HL-60/S4 treated with retinoic acid at 250 ng/mL for 4 days and 3 days (cell line): ENCODE results near the gene PAIP2.
"Not testable (repeated sequence)": the region's sequence is repeated elsewhere in the genome, so short reads cannot be mapped to it uniquely, and the experiment has no call there.

Source experiments
- in situ Hi-C: fragments of 300-500 bp; cut with MboI; formaldehyde crosslinking; loops from 2 replicates; pipeline ENCODE4 v1.7.0; 2022; ENCODE audit warnings: low sequenced_read_pairs

Gene PAIP2

GRCh38 chr5:139377226-139377625 lies 35.6 kb downstream of the PAIP2 start:
- in situ Hi-C loops: no loop called here

GRCh38 chr5:139378101-139378825 lies 36.6 kb downstream of the PAIP2 start:
- in situ Hi-C loops: no loop called here

- in situ Hi-C loops: no loop called here
Measured at GRCh38 chr5:139378941-139379361, 37.3 kb downstream of the PAIP2 start.

GRCh38 chr5:139379626-139380449 lies 38.2 kb downstream of the PAIP2 start:
- in situ Hi-C loops: no loop called here

- in situ Hi-C loops: no loop called here
Measured at GRCh38 chr5:139381837-139382761, 40.4 kb downstream of the PAIP2 start.

- in situ Hi-C loops: no loop called here
Measured at GRCh38 chr5:139382807-139383206, 41.2 kb downstream of the PAIP2 start.

- in situ Hi-C loops: no loop called here
Measured at GRCh38 chr5:139383275-139383992, 41.8 kb downstream of the PAIP2 start, which contains the start of gene SLC23A1. SLC23A1 (minus strand) TSS chr5:139383297; CDS start chr5:139383253, 44 bp downstream.

- in situ Hi-C loops: no loop called here
Measured at GRCh38 chr5:139383993-139384590, 42.4 kb downstream of the PAIP2 start.

GRCh38 chr5:139384591-139385051 lies 43.0 kb downstream of the PAIP2 start:
- in situ Hi-C loops: no loop called here

GRCh38 chr5:139385061-139386049 lies 43.7 kb downstream of the PAIP2 start:
- in situ Hi-C loops: no loop called here

GRCh38 chr5:139386050-139386438 lies 44.4 kb downstream of the PAIP2 start:
- in situ Hi-C loops: no loop called here

GRCh38 chr5:139386956-139387355 lies 45.3 kb downstream of the PAIP2 start:
- in situ Hi-C loops: not testable (repeated sequence)

GRCh38 chr5:139387611-139388197 lies 46.0 kb downstream of the PAIP2 start:
- in situ Hi-C loops: no loop called here

- in situ Hi-C loops: no loop called here
Measured at GRCh38 chr5:139388198-139388821, 46.7 kb downstream of the PAIP2 start.

- in situ Hi-C loops: no loop called here
Measured at GRCh38 chr5:139389701-139390638, 48.3 kb downstream of the PAIP2 start, which contains the start of gene MZB1. MZB1 (minus strand) TSS chr5:139389913; CDS start chr5:139389856, 57 bp downstream.
